Activated CD4-positive, alpha-beta T cell treated with anti-CD3 and anti-CD28 coated beads, Interleukin-2, amount 10 ng/mL, durations not matched to agents 7 days and 5 days (primary cell): Measurements from ENCODE around the gene NSUN7. TPM values are rescaled to one million over a fixed set of nuclear protein-coding genes. Genes with fewer than 3 reads are reported as not detected.
A peak's percentile ranks its signal among the peaks of the same experiment; 100 is the strongest.

ENCODE experiments used
- CTCF ChIA-PET: fragments of 350-600 bp; sonication (Branson Sonifier 250); formaldehyde crosslinking; loops from one replicate; lab custom pipeline; 2021; ENCODE audit warnings: antibody characterized with exemption; lab: Charles Lee
- POLR2A ChIA-PET: fragments of 350-600 bp; sonication (Branson Sonifier 250); formaldehyde crosslinking; loops from one replicate; lab custom pipeline; 2021; ENCODE audit warnings: antibody characterized with exemption; lab: Charles Lee
- DNase-seq: peaks from one replicate; pipeline ENCODE4 v3.0.0-alpha.2; 2020
- H3K27ac Mint-ChIP-seq: one replicate; pipeline ENCODE4 v1.8.0; 2021; ENCODE audit warnings: mild to moderate bottlenecking, moderate library complexity, mixed read lengths
- H3K27me3 Mint-ChIP-seq: one replicate; pipeline ENCODE4 v1.8.0; 2021; ENCODE audit warnings: mixed read lengths
- H3K36me3 Mint-ChIP-seq: one replicate; pipeline ENCODE4 v1.8.0; 2021; ENCODE audit warnings: low read depth, mixed read lengths
- H3K4me1 Mint-ChIP-seq: one replicate; pipeline ENCODE4 v1.8.0; 2021; ENCODE audit warnings: mixed read lengths
- H3K4me3 Mint-ChIP-seq: one replicate; pipeline ENCODE4 v1.8.0; 2021; ENCODE audit warnings: mild to moderate bottlenecking, moderate library complexity, mixed read lengths
- H3K9me3 Mint-ChIP-seq: one replicate; pipeline ENCODE4 v1.8.0; 2021; ENCODE audit warnings: mixed read lengths
- total RNA-seq, 2 experiments: library from RNA; stranded (reverse); gene quantifications; one replicate each; pipeline ENCODE4 v1.2.3, GENCODE V29; 2021

The NSUN7 gene
- total RNA-seq, 2 experiments from 2014 or later = not detected

- DNase-seq = peak; percentile 50
- CTCF ChIA-PET = interaction anchor here (0.7 to 2.4 kb wide), 3 partner anchors 11 to 108 kb away, joined by 3 to 7 read pairs (median 4); no protein-coding TSS in a partner anchor
- Mint-ChIP-seq H3K4me3 (no peak overlapping the region), H3K4me1 (peaks cover 5% of the 10 kb centered on the region), H3K9me3 (no peaks in the 10 kb centered on the region), H3K36me3 (no peaks in the 10 kb centered on the region), H3K27ac (no peak overlapping the region), H3K27me3 (peaks cover 10% of the 10 kb centered on the region)
- POLR2A ChIA-PET = no interaction called here
These were observed 93.9 kb downstream of the NSUN7 start for GRCh38 chr4:40843696-40844095.

- ChIA-PET CTCF (interaction anchor here (0.8 to 2.4 kb wide), 4 partner anchors 100 to 112 kb away, joined by 4 to 7 read pairs (median 6); no protein-coding TSS in a partner anchor), POLR2A (no interaction called here)
- no peak overlapping the region for H3K27ac Mint-ChIP-seq
- no peak overlapping the region for H3K4me3 Mint-ChIP-seq
- peaks cover 5% of the 10 kb centered on the region for H3K4me1 Mint-ChIP-seq
- H3K9me3 Mint-ChIP-seq = no peaks in the 10 kb centered on the region
- DNase-seq = no peak
- H3K27me3 Mint-ChIP-seq = peaks cover 14% of the 10 kb centered on the region
- no peaks in the 10 kb centered on the region for H3K36me3 Mint-ChIP-seq
These were observed 94.5 kb downstream of the NSUN7 start for GRCh38 chr4:40844261-40844660.

GRCh38 chr4:40845154-40845835, 95.5 kb downstream of the NSUN7 start:
- H3K36me3 Mint-ChIP-seq = no peaks in the 10 kb centered on the region
- peaks cover 5% of the 10 kb centered on the region for H3K4me1 Mint-ChIP-seq
- no peak for DNase-seq
- POLR2A ChIA-PET = no interaction called here
- H3K9me3 Mint-ChIP-seq = no peaks in the 10 kb centered on the region
- H3K27me3 Mint-ChIP-seq = peaks cover 17% of the 10 kb centered on the region
- CTCF ChIA-PET = interaction anchor here (0.8 to 2.4 kb wide), 3 partner anchors 110 to 113 kb away, joined by 4 to 7 read pairs (median 7); no protein-coding TSS in a partner anchor
- no peak overlapping the region for H3K4me3 Mint-ChIP-seq
- no peak overlapping the region for H3K27ac Mint-ChIP-seq

- H3K9me3 Mint-ChIP-seq = no peaks in the 10 kb centered on the region
- ChIA-PET POLR2A (interaction anchor here (0.6 kb wide), 1 partner anchor 64 kb away, joined by 3 read pairs; no protein-coding TSS in a partner anchor), CTCF (interaction anchor here (0.5 to 2.2 kb wide), 3 partner anchors 79 to 341 kb away, joined by 3 to 7 read pairs (median 4); no protein-coding TSS in a partner anchor)
- no peak overlapping the region for H3K27ac Mint-ChIP-seq
- no peak overlapping the region for H3K4me3 Mint-ChIP-seq
- no peaks in the 10 kb centered on the region for H3K36me3 Mint-ChIP-seq
- DNase-seq = no peak
- H3K4me1 Mint-ChIP-seq = no peaks in the 10 kb centered on the region
- peaks cover 17% of the 10 kb centered on the region for H3K27me3 Mint-ChIP-seq
These were observed 96.8 kb downstream of the NSUN7 start for GRCh38 chr4:40846532-40846931.

GRCh38 chr4:40848251-40848650, 98.5 kb downstream of the NSUN7 start:
- H3K4me3 Mint-ChIP-seq = no peak overlapping the region
- CTCF ChIA-PET = interaction anchor here (2.0 kb wide), 1 partner anchor 7 kb away, joined by 7 read pairs; no protein-coding TSS in a partner anchor

GRCh38 chr4:40848940-40849339, 99.2 kb downstream of the NSUN7 start:
- Mint-ChIP-seq H3K9me3 (no peaks in the 10 kb centered on the region), H3K27ac (no peak overlapping the region), H3K4me3 (no peak overlapping the region), H3K36me3 (no peaks in the 10 kb centered on the region), H3K27me3 (peaks cover 19% of the 10 kb centered on the region), H3K4me1 (no peaks in the 10 kb centered on the region)
- CTCF ChIA-PET = interaction anchor here (2.0 kb wide), 1 partner anchor 8 kb away, joined by 7 read pairs; no protein-coding TSS in a partner anchor
- POLR2A ChIA-PET = no interaction called here
- DNase-seq = no peak

More at GRCh38 chr4:40848251-40848650, 98.5 kb downstream of the NSUN7 start:
- Mint-ChIP-seq H3K36me3 (no peaks in the 10 kb centered on the region), H3K27me3 (peaks cover 19% of the 10 kb centered on the region), H3K4me1 (no peaks in the 10 kb centered on the region), H3K9me3 (no peaks in the 10 kb centered on the region), H3K27ac (no peak overlapping the region)
- POLR2A ChIA-PET = no interaction called here
- no peak for DNase-seq

- Mint-ChIP-seq H3K4me3 (no peak overlapping the region), H3K27me3 (peaks cover 26% of the 10 kb centered on the region), H3K9me3 (no peaks in the 10 kb centered on the region), H3K36me3 (no peaks in the 10 kb centered on the region), H3K4me1 (no peaks in the 10 kb centered on the region), H3K27ac (no peak overlapping the region)
- ChIA-PET POLR2A (no interaction called here), CTCF (no interaction called here)
- DNase-seq = no peak
These were observed 100.7 kb downstream of the NSUN7 start for GRCh38 chr4:40850496-40850895.

- ChIA-PET CTCF (no interaction called here), POLR2A (no interaction called here)
- peak overlapping the region; percentile 60 for H3K4me3 Mint-ChIP-seq
- peaks cover 16% of the 10 kb centered on the region for H3K4me1 Mint-ChIP-seq
- no peaks in the 10 kb centered on the region for H3K36me3 Mint-ChIP-seq
- peaks cover 49% of the 10 kb centered on the region for H3K27me3 Mint-ChIP-seq
- no peak for DNase-seq
- H3K9me3 Mint-ChIP-seq = no peaks in the 10 kb centered on the region
- no peak overlapping the region for H3K27ac Mint-ChIP-seq
These were observed 106.6 kb downstream of the NSUN7 start for GRCh38 chr4:40856277-40856839.

- no peak overlapping the region for H3K27ac Mint-ChIP-seq
- H3K27me3 Mint-ChIP-seq = peaks cover 49% of the 10 kb centered on the region
- POLR2A ChIA-PET = no interaction called here
- peak; percentile 53 for DNase-seq
- H3K4me3 Mint-ChIP-seq = peak overlapping the region; percentile 60
- peaks cover 16% of the 10 kb centered on the region for H3K4me1 Mint-ChIP-seq
- no peaks in the 10 kb centered on the region for H3K9me3 Mint-ChIP-seq
- H3K36me3 Mint-ChIP-seq = no peaks in the 10 kb centered on the region
- CTCF ChIA-PET = no interaction called here
These were observed 107.1 kb downstream of the NSUN7 start for GRCh38 chr4:40856840-40857362.

GRCh38 chr4:40857956-40858355, 108.2 kb downstream of the NSUN7 start:
- H3K27me3 Mint-ChIP-seq = peaks cover 48% of the 10 kb centered on the region
- ChIA-PET POLR2A (no interaction called here), CTCF (interaction anchor here (0.9 kb wide), 1 partner anchor 802 kb away, joined by 3 read pairs; no protein-coding TSS in a partner anchor)
- no peak overlapping the region for H3K4me3 Mint-ChIP-seq
- no peaks in the 10 kb centered on the region for H3K36me3 Mint-ChIP-seq
- no peaks in the 10 kb centered on the region for H3K9me3 Mint-ChIP-seq
- H3K4me1 Mint-ChIP-seq = peaks cover 16% of the 10 kb centered on the region
- no peak overlapping the region for H3K27ac Mint-ChIP-seq
- DNase-seq = no peak

GRCh38 chr4:40858962-40859361, 109.2 kb downstream of the NSUN7 start:
- H3K27ac Mint-ChIP-seq = no peak overlapping the region
- peaks cover 47% of the 10 kb centered on the region for H3K27me3 Mint-ChIP-seq
- no peaks in the 10 kb centered on the region for H3K36me3 Mint-ChIP-seq
- DNase-seq = no peak
- H3K9me3 Mint-ChIP-seq = no peaks in the 10 kb centered on the region
- H3K4me3 Mint-ChIP-seq = no peak overlapping the region
- peaks cover 16% of the 10 kb centered on the region for H3K4me1 Mint-ChIP-seq
- ChIA-PET POLR2A (no interaction called here), CTCF (interaction anchor here (0.5 kb wide), 1 partner anchor 349 kb away, joined by 3 read pairs; no protein-coding TSS in a partner anchor)
